ENCODE measurements around the gene KCNIP3.

- TF ChIP-seq, protein P1, sequence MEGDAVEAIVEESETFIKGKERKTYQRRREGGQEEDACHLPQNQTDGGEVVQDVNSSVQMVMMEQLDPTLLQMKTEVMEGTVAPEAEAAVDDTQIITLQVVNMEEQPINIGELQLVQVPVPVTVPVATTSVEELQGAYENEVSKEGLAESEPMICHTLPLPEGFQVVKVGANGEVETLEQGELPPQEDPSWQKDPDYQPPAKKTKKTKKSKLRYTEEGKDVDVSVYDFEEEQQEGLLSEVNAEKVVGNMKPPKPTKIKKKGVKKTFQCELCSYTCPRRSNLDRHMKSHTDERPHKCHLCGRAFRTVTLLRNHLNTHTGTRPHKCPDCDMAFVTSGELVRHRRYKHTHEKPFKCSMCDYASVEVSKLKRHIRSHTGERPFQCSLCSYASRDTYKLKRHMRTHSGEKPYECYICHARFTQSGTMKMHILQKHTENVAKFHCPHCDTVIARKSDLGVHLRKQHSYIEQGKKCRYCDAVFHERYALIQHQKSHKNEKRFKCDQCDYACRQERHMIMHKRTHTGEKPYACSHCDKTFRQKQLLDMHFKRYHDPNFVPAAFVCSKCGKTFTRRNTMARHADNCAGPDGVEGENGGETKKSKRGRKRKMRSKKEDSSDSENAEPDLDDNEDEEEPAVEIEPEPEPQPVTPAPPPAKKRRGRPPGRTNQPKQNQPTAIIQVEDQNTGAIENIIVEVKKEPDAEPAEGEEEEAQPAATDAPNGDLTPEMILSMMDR (IDR thresholded peaks at IDR 0.05; ENCODE audit: borderline replicate concordance, extremely low read depth, low read length, poor library complexity, severe bottlenecking): no peak
- TF ChIP-seq EZH2 (IDR thresholded peaks at IDR 0.05; ENCODE audit: borderline replicate concordance, low read depth, low read length, severe bottlenecking): no peak
Observed at GRCh38 chr2:95374029-95374428, 76.9 kb downstream of the KCNIP3 start.
